ENCODE measurements around the gene NUDT1.

NUDT1 gene

DNA sequence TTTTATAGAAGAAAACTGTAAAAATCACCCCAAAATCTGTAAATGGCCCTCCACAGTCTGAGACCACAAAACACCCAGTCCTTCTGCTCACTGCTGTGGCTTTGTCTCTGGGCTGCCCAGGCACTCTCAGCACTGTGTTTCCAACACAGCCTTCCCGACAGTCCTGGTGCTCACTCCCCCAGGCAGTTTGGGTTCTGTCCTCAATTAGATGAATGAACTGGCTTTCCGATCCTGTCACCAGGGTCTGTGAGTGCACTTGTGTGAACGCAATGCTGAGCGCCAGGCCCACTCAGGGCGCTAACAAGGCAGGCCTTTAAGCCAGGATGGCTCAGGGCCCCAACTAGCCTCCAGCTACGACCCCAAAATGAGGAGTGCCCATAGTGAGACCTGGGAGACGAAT lies 12.6 kb upstream of the NUDT1 start:
- no peak for TF ChIP-seq TAF1 (IDR thresholded peaks at IDR 0.05; ENCODE audit: low read depth, low read length)
- no peak for TF ChIP-seq PAX5 (IDR thresholded peaks at IDR 0.05; ENCODE audit: insufficient read depth, low read length, severe bottlenecking)
- no peak for TF ChIP-seq POLR2A (IDR thresholded peaks at IDR 0.05; ENCODE audit: low read depth, low read length)
- no peak for TF ChIP-seq POU2F2 (IDR thresholded peaks at IDR 0.05; ENCODE audit: low read depth, low read length)
- no peak for TF ChIP-seq SPI1 (IDR thresholded peaks at IDR 0.05; ENCODE audit: low read depth, low read length)
- no peak for TF ChIP-seq POLR2AphosphoS5 (IDR thresholded peaks at IDR 0.05; ENCODE audit: low read depth, low read length)
- no peak for DNase-seq (ENCODE audit: insufficient read length, low spot score)
- no peak for FAIRE-seq

DNA sequence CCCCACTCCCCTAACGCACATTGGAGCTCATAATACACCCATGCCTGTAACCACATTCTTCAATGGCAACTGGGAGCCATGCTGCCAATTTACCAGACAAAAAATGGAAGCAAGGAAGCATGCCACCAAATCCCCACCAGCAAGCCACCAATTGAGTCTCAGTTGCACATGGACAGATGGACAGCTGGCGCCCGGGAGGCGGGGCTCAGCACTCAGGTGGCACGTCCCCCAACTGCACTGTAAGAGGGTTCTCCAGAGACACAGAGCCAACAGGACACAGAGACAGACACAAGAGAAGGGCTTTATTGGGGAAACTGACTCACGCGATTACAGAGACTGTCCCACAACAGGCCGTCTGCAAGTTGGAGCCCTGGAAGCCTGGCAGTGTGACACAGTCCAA lies 11.8 kb upstream of the NUDT1 start:
- FAIRE-seq (no peak), DNase-seq (ENCODE audit: insufficient read length, low spot score) (no peak)
- TF ChIP-seq SPI1 (IDR thresholded peaks at IDR 0.05; ENCODE audit: low read depth, low read length) (no peak), POLR2A (IDR thresholded peaks at IDR 0.05; ENCODE audit: low read depth, low read length) (no peak), PAX5 (IDR thresholded peaks at IDR 0.05; ENCODE audit: insufficient read depth, low read length, severe bottlenecking) (no peak), POLR2AphosphoS5 (IDR thresholded peaks at IDR 0.05; ENCODE audit: low read depth, low read length) (no peak), TAF1 (IDR thresholded peaks at IDR 0.05; ENCODE audit: low read depth, low read length) (no peak), POU2F2 (IDR thresholded peaks at IDR 0.05; ENCODE audit: low read depth, low read length) (no peak)

DNA sequence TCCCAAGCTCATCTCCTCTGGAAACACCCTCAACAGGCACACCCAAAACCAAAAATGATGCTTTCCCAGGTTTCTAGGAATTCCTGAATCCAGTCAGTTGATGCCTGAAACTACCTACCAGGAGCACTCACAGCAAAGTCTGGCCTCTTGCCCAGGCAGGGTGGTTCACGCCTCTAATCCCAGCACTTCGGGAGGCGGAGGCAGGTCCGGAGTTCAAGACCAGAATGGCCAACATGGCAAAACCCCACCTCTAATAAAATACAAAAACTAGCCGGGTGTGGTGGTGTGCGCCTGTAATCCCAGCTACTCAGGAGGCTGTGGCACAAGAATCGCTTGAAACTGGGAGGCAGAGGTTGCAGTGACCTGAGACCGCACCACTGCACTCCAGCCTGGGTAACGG lies 11.1 kb upstream of the NUDT1 start:
- FAIRE-seq (no peak), DNase-seq (ENCODE audit: insufficient read length, low spot score) (no peak)
- TF ChIP-seq POLR2A (IDR thresholded peaks at IDR 0.05; ENCODE audit: low read depth, low read length) (no peak), TAF1 (IDR thresholded peaks at IDR 0.05; ENCODE audit: low read depth, low read length) (no peak), POLR2AphosphoS5 (IDR thresholded peaks at IDR 0.05; ENCODE audit: low read depth, low read length) (no peak), PAX5 (IDR thresholded peaks at IDR 0.05; ENCODE audit: insufficient read depth, low read length, severe bottlenecking) (no peak), POU2F2 (IDR thresholded peaks at IDR 0.05; ENCODE audit: low read depth, low read length) (no peak), SPI1 (IDR thresholded peaks at IDR 0.05; ENCODE audit: low read depth, low read length) (no peak)

DNA sequence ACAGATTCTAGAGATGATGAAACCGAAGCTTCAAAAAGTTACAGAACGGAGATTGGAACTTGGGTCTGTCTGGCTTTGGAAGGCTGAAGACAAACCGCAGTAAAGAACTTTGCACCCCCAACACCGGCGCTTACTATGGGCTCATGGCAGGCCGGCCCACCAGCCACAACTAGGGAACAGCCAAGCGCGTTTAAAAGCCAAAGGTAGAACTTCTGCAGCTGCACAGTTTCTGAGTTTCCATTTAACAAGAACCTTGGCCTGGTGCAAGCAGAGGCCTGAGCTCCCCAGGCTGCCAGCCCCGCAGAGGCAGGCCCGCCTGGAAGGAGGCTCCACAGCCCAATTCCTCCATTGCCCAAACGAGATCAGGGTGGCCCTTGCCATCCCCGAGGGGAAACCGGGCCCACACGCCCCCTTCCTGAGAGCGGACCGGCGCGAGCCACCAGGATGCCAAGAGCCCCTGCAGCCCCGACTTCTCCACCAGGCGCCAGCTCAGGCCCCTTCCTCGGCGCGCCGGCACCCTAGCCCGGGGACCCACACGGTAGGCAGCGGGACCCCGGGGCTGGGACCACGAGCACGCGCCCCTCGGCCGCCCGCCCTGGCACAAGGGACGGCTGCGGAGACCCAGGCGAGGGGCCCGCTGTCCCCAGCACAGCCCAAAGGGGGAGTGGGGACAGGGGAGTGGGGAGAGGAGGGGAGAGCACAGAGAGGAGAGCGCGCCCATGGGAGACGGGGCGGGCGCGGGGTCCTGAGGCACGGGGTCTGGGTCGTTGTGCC lies 9.8 kb upstream of the NUDT1 start:
- TF ChIP-seq SPI1 (IDR thresholded peaks at IDR 0.05; ENCODE audit: low read depth, low read length) (no peak), POLR2AphosphoS5 (IDR thresholded peaks at IDR 0.05; ENCODE audit: low read depth, low read length) (no peak), TAF1 (IDR thresholded peaks at IDR 0.05; ENCODE audit: low read depth, low read length) (no peak)
- FAIRE-seq (no peak), DNase-seq (ENCODE audit: insufficient read length, low spot score) (no peak)

DNA sequence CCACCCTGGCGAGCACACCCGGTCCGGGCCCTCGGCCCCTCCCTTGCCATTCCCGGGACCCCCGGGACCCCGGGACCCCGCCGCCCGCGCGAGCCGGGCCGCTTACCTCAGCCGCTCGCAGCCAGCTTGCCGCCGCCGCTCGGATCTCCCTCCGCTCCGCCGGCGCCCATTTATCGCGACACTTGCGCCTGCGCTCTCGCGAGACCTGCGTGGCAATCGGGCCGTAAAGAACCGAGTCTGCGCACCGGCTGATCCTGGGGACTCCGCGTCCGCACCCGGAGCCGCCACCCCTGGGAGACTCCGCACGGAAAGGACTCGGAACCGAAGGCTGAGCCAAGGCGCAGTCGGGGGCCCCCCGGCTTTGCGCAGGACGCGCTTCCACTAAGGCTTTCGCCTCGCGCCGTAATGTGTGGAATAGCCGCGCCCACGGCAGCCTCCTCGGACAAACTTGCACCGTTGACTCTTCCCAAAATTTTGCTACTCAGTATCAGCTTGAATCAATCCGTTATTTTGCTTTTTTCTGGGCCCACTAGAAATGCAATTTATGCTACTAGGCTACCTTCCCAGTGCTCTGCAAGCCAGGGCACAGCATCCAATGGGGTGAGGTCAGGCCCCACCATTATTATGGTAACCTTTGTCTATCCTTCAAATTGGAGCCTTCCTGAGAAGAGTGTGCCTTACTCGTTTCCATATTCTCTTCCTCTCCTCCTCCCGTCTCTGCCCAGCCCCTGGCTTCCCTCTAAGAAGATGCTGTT lies 9.1 kb upstream of the NUDT1 start, which contains the start of gene MAD1L1:
TSS of gene MAD1L1 (minus strand) at position 180 of the 755 bp plus-strand sequence. CDS start 2,812 bp downstream, outside the sequence.
- peak; percentile 75 for FAIRE-seq
- TF ChIP-seq POLR2A (IDR thresholded peaks at IDR 0.05; ENCODE audit: low read depth, low read length) (peak; percentile 50; the same call in 1 of the 2 replicates), POU2F2 (IDR thresholded peaks at IDR 0.05; ENCODE audit: low read depth, low read length) (no peak), PAX5 (IDR thresholded peaks at IDR 0.05; ENCODE audit: insufficient read depth, low read length, severe bottlenecking) (peak; percentile 9), TAF1 (IDR thresholded peaks at IDR 0.05; ENCODE audit: low read depth, low read length) (peak; percentile 47), SPI1 (IDR thresholded peaks at IDR 0.05; ENCODE audit: low read depth, low read length) (no peak), POLR2AphosphoS5 (IDR thresholded peaks at IDR 0.05; ENCODE audit: low read depth, low read length) (peak; percentile 59; the same call in 1 of the 2 replicates)
- DNase-seq (ENCODE audit: insufficient read length, low spot score): peak; percentile 95

DNA sequence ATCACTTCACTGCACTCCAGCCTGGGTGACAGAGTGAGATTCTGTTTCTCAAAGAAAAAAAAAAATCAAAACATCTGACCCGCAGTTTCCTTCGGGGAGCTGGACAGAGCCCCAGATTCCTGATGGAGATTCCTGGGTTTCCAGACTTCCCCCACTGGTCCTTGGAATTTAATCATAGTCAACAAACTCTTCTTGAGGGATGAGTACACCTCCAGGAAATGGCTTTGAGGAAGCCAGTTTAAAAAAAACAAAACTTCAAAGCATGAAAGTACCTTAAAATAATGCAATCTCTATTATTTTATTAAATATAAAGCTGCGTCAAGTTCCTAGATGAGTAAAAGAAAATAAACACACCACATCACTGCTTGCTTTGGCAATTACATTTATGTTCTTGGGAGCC lies 8.1 kb upstream of the NUDT1 start:
- no peak for FAIRE-seq
- no peak for DNase-seq (ENCODE audit: insufficient read length, low spot score)
- TF ChIP-seq POLR2A (IDR thresholded peaks at IDR 0.05; ENCODE audit: low read depth, low read length) (no peak), SPI1 (IDR thresholded peaks at IDR 0.05; ENCODE audit: low read depth, low read length) (no peak), TAF1 (IDR thresholded peaks at IDR 0.05; ENCODE audit: low read depth, low read length) (no peak), POLR2AphosphoS5 (IDR thresholded peaks at IDR 0.05; ENCODE audit: low read depth, low read length) (no peak), POU2F2 (IDR thresholded peaks at IDR 0.05; ENCODE audit: low read depth, low read length) (no peak), PAX5 (IDR thresholded peaks at IDR 0.05; ENCODE audit: insufficient read depth, low read length, severe bottlenecking) (no peak)

DNA sequence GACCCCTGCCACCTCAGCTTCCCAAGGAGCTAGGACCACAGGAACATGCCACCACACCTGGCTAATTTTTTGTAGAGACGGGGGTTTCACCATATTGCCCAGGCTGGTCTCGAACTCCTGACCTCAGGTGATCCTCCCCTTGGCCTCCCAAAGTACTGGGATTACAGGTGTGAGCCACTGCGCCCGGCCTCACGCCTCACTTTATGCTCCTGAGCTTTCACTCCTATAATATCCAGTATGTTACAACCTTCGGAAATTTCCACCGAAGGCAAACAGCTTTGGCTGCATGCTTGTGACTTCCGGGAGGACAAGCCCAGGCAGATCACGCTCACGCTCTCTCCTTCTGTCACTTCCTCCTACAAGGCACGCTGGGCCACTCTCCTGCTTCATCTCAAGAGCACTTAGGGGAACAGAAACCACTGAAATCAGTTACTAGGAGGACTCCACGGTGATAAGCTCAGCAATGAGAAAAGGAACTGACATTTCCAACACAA lies 4.9 kb upstream of the NUDT1 start:
- DNase-seq (ENCODE audit: insufficient read length, low spot score) (peak; percentile 77), FAIRE-seq (peak; percentile 96)
- TF ChIP-seq TAF1 (IDR thresholded peaks at IDR 0.05; ENCODE audit: low read depth, low read length) (peak; percentile 36; the same call in 1 of the 2 replicates), PAX5 (IDR thresholded peaks at IDR 0.05; ENCODE audit: insufficient read depth, low read length, severe bottlenecking) (peak; percentile 11), POLR2A (IDR thresholded peaks at IDR 0.05; ENCODE audit: low read depth, low read length) (0 out of 2 replicates have a peak, but pooled peaks have one; percentile 32), POLR2AphosphoS5 (IDR thresholded peaks at IDR 0.05; ENCODE audit: low read depth, low read length) (no peak), POU2F2 (IDR thresholded peaks at IDR 0.05; ENCODE audit: low read depth, low read length) (peak; percentile 63), SPI1 (IDR thresholded peaks at IDR 0.05; ENCODE audit: low read depth, low read length) (peak; percentile 98)

DNA sequence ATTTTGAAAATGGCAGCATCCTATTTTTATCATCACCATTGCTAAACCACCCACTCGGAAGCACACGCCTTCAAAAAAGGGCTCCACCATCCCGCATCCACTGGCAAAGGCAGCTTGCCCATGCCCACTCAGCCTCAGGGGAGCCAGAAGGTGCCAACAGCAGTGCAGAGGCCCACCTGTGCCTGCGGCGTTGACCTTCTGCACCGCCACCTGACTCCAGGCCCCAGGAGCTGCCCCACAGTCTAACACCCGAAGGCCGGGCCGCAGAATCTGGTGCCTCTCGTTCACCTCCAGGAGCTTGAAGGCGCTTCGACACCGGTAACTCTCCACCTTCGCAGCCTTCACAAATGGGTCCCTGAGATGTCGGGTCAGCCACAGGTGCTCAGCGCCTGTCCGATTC lies 2.8 kb upstream of the NUDT1 start:
- TF ChIP-seq POLR2AphosphoS5 (IDR thresholded peaks at IDR 0.05; ENCODE audit: low read depth, low read length) (no peak), SPI1 (IDR thresholded peaks at IDR 0.05; ENCODE audit: low read depth, low read length) (no peak), PAX5 (IDR thresholded peaks at IDR 0.05; ENCODE audit: insufficient read depth, low read length, severe bottlenecking) (no peak), POLR2A (IDR thresholded peaks at IDR 0.05; ENCODE audit: low read depth, low read length) (no peak), POU2F2 (IDR thresholded peaks at IDR 0.05; ENCODE audit: low read depth, low read length) (no peak), TAF1 (IDR thresholded peaks at IDR 0.05; ENCODE audit: low read depth, low read length) (no peak)
- no peak for DNase-seq (ENCODE audit: insufficient read length, low spot score)
- FAIRE-seq: no peak

Measured in GM12891 (cell line).